SIG-M5 (cell line): ENCODE measurements around the gene KCNMA1.

ENCODE experiments used
- DNase-seq: peaks from one replicate; lab custom pipeline; 2025; lab: John Stamatoyannopoulos, UW

Gene KCNMA1

DNA sequence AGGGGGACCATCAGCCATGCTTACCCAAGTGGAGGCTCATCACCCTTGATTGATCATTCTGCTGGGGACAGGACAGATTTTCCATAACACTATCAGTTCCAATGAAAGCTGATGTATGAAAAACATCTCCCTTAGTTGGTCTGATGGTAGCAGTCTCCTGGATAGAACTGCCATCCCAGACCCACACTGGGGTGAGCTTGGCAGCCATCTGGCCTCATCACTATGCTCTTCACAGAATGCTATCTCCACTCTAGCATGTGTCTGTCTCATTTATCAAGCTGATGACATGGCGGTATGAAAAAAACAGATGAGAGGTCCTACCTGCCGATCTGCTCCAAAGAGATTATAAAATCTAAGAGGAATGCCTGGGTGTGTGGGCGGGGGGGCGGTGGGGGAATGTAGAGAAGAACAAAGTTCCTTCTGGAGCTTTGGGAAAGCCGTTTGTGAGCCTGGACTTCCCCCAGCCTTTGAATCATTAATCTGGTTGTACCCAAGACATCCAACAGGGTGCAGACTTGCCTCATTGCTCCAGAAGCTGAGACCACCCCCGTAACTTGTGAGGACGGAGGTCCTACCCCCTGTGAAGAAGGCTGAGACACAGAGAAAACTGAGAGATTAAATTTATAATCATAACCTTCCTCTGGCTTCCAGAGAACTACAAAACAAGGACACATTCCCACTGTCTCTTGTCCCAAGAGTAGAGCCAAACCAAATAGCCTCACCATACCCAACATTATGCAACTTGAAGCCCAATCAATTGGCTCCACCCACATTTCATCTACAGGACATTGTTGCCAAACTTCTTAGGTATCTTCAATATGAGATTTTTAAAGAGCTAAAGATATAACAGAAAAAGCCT lies 340.8 kb downstream of the KCNMA1 start:
- no peak for DNase-seq

DNA sequence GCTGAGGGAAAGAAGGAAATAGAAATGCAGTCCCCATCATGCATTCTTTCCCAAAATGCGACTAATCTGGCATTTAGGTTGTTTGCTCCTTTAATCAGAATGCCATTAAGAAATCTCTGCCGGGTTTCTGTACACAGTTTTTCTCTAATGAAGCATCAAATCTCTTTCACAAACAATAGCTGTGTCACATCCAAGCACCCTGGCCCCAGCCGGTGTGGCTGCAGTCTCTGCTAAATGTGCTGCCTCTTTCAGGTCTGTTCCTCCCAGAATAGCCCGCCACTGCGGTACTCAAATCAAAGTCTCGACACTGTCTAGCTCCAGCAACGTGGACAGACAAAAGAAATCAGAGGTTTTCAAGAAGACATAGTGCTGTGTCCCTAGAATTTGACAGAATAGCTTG lies 343.8 kb downstream of the KCNMA1 start:
- DNase-seq: no peak

DNA sequence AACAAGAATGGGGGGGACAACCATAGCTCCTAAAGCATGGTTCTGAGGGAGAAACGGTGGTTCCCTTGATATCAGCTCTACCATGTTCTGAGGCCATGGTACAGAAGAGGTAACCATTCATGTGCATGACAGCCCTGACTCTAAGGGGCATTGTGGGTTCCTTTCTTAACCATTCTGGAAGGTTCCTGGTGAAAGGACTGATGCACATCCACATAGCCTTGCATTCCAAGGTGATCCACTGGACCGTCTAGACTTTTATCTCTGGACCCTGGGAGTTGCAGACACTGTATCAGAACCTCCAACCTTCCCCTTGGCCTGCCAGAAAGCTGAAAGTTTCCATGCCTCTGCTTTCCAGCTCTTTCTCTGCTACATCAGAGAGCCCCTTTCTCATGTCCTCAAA lies 344.3 kb downstream of the KCNMA1 start:
- no peak for DNase-seq

DNA sequence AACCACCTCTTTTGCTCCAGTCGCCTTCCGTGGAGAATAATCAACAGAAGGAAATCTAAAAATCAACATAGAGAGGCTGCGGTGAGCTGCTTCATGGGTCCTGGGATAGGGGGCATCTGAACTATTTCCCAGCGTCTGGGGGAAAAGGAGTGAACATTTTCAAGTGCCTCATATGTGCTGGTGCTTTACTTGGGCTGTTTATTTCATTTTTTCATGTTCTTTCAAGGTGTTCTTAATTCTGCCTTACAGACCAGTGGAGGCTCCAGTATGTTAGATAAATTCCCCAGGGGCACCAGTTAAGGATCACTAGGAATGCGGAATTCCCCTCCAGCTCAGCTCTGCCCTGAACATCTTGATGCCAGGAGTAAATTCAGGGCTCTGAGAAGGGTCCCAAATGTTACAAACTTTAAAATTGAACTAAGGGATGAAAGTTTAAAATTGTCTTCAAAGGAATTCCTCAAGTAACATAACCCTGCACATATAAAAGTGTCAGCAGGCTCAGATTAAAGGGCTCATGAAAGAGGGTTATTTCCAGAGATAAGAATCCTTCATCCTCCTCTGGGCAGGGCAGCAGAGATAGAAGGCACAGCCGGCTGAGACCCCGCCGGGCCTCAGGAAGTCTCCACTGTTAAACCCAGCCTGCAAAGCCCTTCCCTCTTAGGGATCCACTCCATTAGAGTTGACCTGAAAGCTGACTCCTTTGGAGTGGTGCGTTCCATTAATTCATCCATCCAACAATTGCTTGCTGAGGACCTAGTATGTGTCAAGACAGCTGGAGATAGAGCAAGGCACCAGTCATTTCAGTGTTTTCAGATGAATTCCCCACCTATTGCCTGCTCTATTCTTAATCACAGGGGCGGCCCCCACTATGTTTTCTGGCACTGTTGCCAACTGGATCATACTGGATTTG lies 345.8 kb downstream of the KCNMA1 start:
- no peak for DNase-seq

DNA sequence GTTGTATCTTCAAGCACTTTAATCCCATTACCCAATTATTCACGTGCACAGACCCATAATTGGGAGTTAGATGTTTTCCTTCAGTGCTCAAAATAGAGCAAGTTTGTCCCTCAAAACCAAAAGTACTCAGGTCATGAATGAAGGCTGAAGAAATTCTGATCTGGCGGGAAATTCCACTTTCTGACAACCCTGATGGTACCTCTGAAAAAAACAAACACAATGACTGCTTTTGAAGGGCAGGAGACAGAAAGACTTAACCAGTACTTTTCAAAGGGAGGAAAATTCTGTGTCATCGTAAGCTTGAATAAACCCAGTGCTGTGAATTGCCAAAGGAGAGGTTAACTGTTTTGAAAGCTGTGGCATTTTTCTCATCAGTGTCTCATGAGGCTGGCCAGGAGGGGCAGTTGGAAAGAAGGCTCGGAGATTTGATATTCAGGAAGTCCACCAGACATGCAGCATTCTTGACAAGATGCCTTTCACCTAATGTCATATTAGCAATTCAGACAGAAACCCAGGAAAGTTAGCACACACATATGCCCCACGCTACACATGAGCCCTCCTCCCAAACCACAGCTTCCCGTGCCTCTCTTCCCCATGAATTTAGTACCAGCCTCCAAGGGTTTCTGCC lies 347.0 kb downstream of the KCNMA1 start:
- DNase-seq: no peak

DNA sequence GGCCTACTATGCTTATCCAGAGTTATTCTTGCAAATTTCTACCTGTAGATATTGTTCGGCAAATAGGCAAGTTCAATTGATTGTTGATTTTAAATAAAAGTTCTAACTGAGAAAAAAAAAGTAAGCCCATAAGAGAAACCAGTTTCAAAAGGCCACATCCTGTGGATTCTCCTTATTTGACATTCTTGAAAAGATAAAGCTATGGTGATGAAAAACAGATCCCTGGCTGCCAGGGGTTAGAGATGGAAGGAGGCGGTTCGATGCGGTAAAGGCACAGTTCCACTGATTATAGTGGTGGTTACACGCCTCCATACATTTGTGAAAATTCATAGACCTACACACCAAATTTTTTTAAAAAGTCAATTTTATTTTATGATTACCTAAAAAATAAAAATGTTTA lies 347.8 kb downstream of the KCNMA1 start:
- no peak for DNase-seq

DNA sequence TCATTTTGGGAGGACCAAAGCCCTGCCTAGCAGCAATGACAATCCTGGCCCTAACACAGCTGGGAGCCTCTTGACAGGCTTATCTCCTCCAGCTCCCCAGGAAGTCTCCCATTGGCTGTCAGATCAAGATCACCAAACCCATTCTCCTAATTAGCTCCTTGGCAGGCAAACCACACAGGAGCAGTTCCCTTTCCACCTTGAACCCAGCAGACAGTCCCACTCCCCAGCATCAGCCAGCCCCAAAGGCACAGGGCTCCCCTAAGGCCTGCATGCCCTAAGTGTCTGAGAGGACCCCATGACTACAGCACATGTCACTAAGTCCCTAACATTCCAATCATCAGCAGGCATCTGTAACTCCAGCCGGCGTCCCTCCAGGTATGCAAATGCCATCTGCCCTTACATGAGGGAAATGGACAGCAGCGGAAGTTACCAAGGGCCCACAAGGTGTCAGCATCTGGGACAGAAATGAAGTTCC lies 348.5 kb downstream of the KCNMA1 start:
- DNase-seq: no peak

DNA sequence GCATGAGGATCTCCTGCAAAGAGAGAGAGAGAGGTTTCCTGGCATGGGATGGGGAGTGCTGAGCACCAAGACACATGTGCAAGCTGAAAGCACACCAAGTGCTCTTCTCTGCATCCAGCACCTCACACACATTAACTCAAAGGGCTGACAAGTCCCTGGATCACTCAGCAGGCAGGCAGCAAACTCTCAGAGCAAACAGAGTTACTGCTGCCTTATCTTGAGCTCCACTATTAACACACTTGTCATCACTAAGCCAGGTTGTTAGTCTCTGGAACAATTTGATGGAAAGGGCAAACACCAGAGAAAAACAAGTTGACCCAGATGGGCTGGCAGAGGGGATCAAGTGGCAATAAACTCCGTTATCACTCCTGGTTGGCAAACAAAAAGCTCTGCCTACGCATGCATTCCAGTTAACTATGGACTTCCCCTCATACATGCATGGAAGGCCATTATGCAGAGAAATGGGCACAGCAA lies 349.9 kb downstream of the KCNMA1 start:
- DNase-seq: no peak

DNA sequence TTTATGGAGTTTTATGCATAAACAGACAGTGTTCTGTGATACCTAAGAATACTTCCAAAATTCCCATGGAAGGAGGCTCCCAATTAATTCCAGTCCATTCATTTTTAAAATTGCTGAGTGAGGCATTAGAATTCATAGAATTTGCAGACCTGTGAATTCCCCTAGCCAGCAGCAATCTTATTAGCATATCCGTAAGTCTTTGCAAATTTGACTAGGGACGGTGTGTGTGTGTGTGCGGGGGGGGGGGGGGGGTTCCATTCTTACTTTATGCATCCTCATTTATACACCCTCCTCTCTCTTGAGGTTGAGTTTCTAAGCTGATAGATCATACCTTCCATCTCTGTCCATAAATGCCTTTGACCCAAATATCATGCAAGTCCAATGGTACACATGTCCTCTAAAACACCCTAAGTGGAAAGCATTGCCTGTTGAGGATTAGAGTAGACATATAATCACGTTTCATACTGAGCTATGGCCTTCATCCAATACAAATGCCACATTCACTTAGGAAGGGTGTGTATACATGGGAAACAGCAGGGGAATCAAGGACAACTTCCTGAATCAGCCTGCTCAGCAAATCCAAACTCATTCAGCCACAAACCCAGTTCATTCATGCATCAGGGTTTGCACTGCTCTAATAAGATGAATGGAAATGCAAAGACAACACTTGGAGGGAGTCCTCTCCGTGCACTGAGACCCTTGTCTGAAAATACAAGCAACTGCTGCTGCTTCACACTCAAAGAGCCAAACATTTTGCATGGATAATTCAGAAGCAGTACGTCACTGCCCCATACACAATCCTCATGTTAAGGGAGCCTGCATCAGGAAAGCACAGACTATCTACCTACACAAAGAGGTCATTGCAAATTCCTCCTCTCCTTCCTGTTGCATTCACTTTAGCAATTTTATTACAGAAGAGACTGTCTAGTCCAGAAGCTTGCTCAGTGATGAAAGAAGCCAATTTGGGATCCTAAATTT lies 350.8 kb downstream of the KCNMA1 start:
- DNase-seq: no peak

DNA sequence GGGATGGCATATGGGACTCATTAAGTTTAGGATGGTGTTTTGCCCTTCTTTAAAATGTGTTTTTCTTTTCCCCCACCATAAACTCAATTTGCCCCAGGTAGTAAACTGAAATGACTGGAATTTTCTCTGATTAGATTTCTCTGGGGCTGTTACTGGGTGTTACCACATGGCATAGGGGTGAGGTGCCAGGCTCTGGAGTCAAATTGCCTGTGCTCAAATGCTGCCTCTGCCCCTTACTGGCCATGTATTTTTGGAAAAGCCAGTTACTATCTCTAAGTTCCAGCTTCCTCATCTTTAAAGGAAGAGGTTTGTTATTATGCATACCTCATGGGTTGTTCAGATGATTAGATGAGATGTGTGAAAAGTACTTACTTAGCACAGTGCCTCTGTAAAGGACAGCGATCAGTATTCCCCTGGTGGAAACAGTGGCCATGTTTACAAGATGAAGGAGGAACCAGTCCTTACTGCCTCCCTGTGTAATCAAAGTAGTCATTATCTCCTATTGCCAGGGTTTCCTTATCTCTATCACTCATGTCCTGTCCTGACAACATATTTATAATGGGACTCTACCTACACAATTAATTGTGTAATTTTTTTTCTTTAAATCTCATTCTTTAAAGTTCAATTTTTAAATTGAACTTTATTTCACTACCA lies 352.0 kb downstream of the KCNMA1 start:
- no peak for DNase-seq

DNA sequence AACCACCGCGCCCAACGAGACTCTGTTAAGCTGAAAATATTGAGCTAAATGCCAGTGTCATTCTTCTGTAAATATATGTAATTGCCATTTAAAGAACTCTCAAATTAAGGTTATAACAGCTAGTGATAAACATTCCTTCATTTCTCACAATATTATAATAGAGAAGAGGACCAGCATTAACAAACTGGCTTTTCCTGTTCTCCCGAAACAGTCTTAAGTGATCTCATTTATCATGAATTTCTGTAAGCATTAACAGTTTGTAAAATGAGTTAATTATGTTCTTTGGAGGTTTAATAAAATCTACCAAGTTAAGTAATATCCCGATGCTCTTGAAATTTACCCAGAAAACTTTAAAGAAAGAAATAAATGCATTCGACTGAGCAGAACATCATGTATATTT lies 352.8 kb downstream of the KCNMA1 start:
- no peak for DNase-seq

DNA sequence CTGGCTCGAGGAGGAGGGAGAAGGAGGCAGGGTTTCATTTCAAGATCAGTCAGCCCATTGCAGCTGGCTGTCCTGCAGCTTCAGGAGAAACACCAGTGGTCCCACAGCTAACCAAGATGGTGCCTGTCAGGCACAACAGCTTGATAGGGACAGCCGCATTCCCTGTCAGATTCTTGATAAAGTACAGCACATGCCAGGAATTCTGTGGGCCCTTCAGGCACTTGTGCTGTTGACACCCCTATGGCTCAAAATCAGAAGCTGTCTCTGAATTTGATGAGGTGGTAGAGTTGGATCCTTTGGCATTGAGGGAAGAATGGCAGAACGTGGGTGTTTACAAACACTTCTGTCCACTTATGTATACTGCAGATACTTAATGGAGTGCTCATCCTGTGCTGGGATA lies 354.3 kb downstream of the KCNMA1 start:
- DNase-seq: no peak

DNA sequence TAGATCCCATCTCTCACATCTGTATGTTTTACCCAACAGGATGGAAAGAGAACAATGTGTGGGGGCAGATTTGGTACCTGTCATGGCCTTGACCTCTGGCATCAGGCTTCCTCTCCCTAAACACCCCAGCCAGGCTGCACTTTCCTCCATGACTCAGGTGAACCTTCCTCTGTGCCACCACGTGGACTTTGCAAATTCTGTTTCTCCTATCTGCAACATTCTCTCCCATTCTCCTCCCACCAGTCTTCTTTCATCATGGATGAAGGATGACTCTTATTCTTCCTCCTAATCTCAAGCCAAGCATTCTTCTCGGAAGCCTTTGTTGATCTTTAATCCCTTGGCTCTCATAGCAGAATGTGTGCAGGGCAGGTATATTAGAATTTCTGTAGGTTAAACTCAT lies 355.4 kb downstream of the KCNMA1 start:
- DNase-seq: no peak

DNA sequence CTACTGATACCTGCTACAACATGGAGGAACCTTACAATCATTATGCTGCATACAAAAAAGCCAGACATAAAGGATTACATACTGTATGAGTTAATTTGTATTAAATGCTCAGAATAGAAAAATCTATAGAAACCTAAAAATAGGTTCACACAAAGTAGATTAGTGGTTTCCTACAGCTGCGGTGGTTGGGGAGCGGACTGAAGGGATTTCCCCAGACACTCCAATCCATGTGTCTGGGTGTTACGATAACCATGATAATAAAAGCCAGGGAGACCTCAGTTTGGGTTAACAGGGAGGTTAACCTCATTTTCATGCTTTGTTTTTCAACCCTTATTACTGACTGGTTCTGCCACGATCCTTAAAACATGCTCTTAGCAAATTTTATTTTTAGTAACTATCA lies 355.9 kb downstream of the KCNMA1 start:
- no peak for DNase-seq

DNA sequence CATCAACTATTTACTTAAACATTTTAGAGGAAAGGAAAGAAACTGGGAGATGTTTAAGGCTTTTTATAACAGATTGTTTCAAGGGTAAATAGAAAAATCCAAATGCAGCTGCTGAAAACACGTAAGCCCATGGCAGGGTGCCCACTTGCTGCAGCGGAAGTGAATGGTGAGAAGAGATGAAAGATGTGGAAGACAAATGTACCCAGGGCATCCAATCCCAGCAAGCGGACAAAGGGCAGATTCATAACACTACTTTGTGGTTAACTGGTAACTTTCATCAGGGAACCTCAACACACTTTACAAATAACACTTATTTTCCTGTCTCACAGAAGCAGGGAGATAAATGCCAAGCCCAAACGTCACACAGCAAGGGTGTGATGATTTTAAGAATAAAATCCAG lies 358.4 kb downstream of the KCNMA1 start:
- DNase-seq: no peak

DNA sequence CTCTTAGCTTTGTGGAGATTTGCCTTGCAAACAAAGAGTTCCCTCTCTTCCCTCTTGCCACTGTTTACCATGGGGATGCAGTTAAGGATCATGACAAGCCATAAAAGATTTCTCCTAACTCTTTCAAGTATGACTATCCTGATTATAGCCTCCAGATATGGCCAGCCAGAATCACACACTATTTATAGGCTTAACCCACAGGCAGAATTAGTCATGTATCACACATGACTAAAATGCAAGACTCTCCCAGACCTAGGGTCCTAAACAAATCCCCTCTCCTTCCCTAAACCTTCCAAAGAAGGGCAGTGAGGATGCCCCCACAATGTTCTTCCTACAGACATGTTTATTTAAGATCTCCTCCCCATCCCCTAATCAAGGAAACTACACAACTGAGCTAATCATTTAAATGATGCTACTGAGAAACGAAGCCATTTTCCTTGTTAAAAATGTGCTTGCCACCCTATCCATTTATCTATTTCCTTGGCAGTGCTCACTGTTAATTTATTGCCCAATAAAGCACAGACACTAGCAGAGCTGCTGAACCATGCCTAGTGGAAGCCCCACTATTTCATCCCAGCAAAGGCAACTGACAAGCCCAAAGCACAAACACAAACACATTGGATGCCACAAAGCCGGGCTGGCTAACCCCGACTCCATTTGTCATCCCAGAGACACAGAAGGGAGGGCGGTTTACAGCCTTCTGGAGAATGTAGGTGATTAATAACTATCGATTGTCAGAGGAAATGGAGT lies 363.4 kb downstream of the KCNMA1 start:
- no peak for DNase-seq

DNA sequence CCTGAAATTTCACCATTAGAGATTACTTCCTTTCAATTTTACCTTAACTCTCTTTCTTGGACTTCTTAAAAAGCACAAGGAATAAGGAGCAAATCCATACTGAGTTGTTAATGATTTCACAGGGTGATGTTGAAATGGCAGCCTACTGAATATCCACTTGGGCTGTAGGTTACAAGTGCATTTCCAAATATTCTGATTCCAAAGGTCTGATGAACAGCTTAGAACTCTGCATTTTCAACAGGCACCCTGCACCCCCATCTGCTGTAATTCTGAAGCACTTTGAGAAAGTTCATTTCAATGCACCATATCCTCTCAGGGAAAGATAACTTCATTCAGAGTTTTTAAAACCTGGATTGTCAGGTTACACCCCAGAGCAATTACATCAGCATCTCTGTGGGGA lies 368.4 kb downstream of the KCNMA1 start:
- DNase-seq: no peak

DNA sequence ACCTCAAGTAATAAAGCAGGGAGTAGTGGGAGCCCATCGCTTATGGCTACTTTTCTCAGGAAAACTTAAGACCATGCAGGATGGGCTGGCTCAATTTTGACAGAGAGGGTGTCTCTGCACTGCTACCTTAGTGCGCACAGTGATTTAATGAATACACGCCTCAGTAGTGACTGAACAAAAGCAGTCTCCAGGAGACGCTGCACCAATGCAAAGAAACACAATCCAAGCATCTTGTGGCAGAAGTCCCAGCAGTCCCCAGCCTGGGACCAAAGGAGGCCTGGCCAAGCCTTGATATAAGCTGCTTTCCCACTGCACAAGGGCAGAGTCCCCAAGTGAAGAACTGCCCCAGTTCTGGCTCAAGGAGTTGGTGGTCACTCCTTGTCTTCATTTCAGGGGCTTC lies 368.9 kb downstream of the KCNMA1 start:
- DNase-seq: no peak

DNA sequence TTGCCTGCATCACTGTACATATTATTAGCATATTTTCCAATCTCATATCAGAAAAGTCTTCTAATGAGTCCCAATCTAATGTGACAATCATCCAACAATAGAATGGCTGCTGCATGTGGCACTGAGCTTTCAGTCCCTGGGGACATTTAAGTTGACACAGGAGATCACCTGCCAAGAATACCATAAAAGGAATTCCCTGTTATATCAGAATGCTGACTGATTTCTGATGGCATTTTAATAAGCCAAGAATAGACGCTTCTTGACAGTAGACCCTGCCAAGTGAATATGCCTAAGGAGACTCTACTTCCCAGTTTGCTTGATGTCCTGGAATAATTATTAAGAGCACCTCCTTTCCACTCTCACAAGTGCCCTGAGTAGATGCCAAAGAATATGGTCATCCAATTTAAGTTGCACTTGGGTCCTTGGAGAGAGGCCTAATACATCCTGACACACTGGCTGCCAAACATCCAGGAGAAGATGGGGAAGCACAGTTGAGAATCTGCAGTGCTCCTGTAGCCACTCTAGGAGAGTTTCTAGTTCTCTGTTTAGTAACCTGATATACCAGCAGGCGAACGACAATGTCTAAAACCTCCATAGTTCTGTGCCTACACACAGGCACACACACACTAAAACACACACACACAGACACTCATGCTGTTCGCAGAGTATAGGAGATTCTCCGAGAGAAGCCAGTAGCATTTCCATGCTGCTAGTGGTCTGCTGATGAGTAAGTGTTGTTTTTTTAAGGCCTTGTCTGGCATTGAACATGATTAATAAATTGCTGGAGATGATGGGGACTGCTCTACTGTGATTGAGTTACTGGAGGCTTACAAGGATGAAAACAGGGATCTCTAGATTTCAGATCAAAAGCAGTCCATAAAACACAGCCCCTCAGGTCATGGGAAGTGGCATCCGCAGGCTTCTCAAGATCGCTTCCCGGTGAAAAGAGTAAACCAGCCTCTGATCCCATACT lies 369.6 kb downstream of the KCNMA1 start:
- DNase-seq: no peak
